GM12878 (cell line): ENCODE measurements around the gene ESRRG. TPM values are rescaled to one million over a fixed set of nuclear protein-coding genes. Genes with fewer than 3 reads are reported as not detected.

Experiments used
- ATAC-seq: fragments of 200-7000 bp; cut with Tn5 transposase; 3 replicates; pipeline ENCODE4 v1.9.1; 2020; ENCODE audit warnings: mild to moderate bottlenecking, moderate library complexity
- BruUV-seq: library from RNA; stranded (reverse); fragments of 400-500 nt; replicated peaks from 2 replicates; lab custom pipeline; 2021; lab: Mats Ljungman, UMichigan
- CTCF ChIA-PET: fragments of 300-600 bp; sonication (Branson Sonifier 250); formaldehyde crosslinking; extraction: SDS; loops from one replicate; lab custom pipeline; 2021; ENCODE audit warnings: inconsistent platforms; lab: Yijun Ruan, JAX
- POLR2A ChIA-PET: fragments of 350-600 bp; formaldehyde crosslinking; extraction: SDS; loops from one replicate; lab custom pipeline; 2021; ENCODE audit warnings: inconsistent platforms; lab: Charles Lee
- RAD21 ChIA-PET: fragments of 300-600 bp; sonication (Branson Sonifier 250); formaldehyde crosslinking; loops from one replicate; lab custom pipeline; 2023; ENCODE audit warnings: antibody characterized with exemption; ENCODE audit not compliant: unreplicated experiment; lab: Charles Lee
- SMC1A ChIA-PET: fragments of 300-600 bp; sonication (Branson Sonifier 250); formaldehyde crosslinking; loops from one replicate; lab custom pipeline; 2023; ENCODE audit not compliant: unreplicated experiment, uncharacterized antibody; lab: Charles Lee
- DNase-seq: peaks from one replicate; pipeline ENCODE4 v3.0.0-alpha.2; 2011; ENCODE audit warnings: low read depth, low spot score
- FAIRE-seq: peaks from 3 replicates; lab custom pipeline; 2011; peaks lifted over from hg19 to GRCh38; lab: Jason Lieb, UNC
- H2AFZ ChIP-seq: 2 replicates; pipeline ENCODE4 v1.6.0; 2011; ENCODE audit warnings: low read depth, low read length, control low read depth; ENCODE audit not compliant: control insufficient read depth
- H3K27ac ChIP-seq: 2 replicates; pipeline ENCODE4 v1.5.1; 2011; ENCODE audit warnings: control low read depth; ENCODE audit not compliant: control insufficient read depth, insufficient read depth
- H3K27me3 ChIP-seq, 2 experiments: replicated peaks in 1 of 2; 2 replicates each; pipeline versions ENCODE4 v1.6.0 to v1.6.1; 2011; ENCODE audit warnings: low read length in 1 of 2; ENCODE audit not compliant: control insufficient read depth in 2 of 2, insufficient read depth in 2 of 2
- H3K36me3 ChIP-seq, 2 experiments: 2 replicates each; pipeline ENCODE4 v1.5.1; 2011; ENCODE audit warnings: low read length in 1 of 2; ENCODE audit not compliant: control insufficient read depth in 2 of 2, insufficient read depth in 2 of 2
- H3K4me1 ChIP-seq: 2 replicates; pipeline ENCODE4 v1.6.1; 2011; ENCODE audit warnings: mild to moderate bottlenecking, low read length, moderate library complexity, mixed read lengths; ENCODE audit not compliant: control insufficient read depth, insufficient read depth
- H3K4me2 ChIP-seq: 2 replicates; pipeline ENCODE4 v1.6.0; 2011; ENCODE audit warnings: control low read depth; ENCODE audit not compliant: control insufficient read depth, insufficient read depth
- H3K4me3 ChIP-seq: fragments of 200-600 bp; sonication (generic); 2 replicates; pipeline ENCODE4 v1.5.1; 2016
- H3K79me2 ChIP-seq: 2 replicates; pipeline ENCODE4 v1.6.0; 2011; ENCODE audit warnings: low read length; ENCODE audit not compliant: control insufficient read depth, insufficient read depth
- H3K9ac ChIP-seq: 2 replicates; pipeline ENCODE4 v1.8.0; 2011; ENCODE audit warnings: low read length, control low read depth, mixed read lengths; ENCODE audit not compliant: control insufficient read depth, insufficient read depth
- H3K9me3 ChIP-seq: replicated peaks from 3 replicates; pipeline ENCODE4 v1.5.1; 2011; ENCODE audit warnings: mild to moderate bottlenecking, low read length; ENCODE audit not compliant: control insufficient read depth, insufficient read depth
- H4K20me1 ChIP-seq: 2 replicates; pipeline ENCODE4 v1.6.0; 2011; ENCODE audit not compliant: control insufficient read depth, insufficient read depth
- ATF2 ChIP-seq: IDR thresholded peaks from 2 replicates; pipeline ENCODE4 v1.6.1; 2012; ENCODE audit warnings: low read length, inconsistent platforms
- BACH1 ChIP-seq: fragments of 450-650 bp; IDR thresholded peaks from 2 replicates; pipeline ENCODE4 v1.6.1; 2017; ENCODE audit warnings: mild to moderate bottlenecking, borderline replicate concordance
- BHLHE40 ChIP-seq, 2 experiments: fragments of 450-650 bp in 1 of 2; IDR thresholded peaks; 2 replicates each; pipeline ENCODE4 v1.6.1; 2011 to 2017; ENCODE audit warnings: low read depth in 2 of 2, borderline replicate concordance in 1 of 2, improper control_type of control experiment in 1 of 2, low read length in 1 of 2, mild to moderate bottlenecking in 1 of 2
- FOXM1 ChIP-seq: IDR thresholded peaks from 2 replicates; pipeline ENCODE4 v1.6.1; 2012; ENCODE audit warnings: low read depth, mild to moderate bottlenecking, inconsistent platforms, low read length, moderate library complexity
- GABPA ChIP-seq: IDR thresholded peaks from 2 replicates; pipeline ENCODE4 v1.6.1; 2014; ENCODE audit warnings: antibody characterized with exemption, low read depth, mild to moderate bottlenecking, inconsistent platforms
- IKZF2 ChIP-seq, 2 experiments: fragments of 450-650 bp; IDR thresholded peaks; 2 replicates each; pipeline ENCODE4 v1.6.1; 2017; ENCODE audit warnings: mild to moderate bottlenecking in 2 of 2, moderate library complexity in 2 of 2
- IRF4 ChIP-seq: IDR thresholded peaks from 2 replicates; pipeline ENCODE4 v1.6.1; 2011; ENCODE audit warnings: low read depth, low read length
- NFYA ChIP-seq: IDR thresholded peaks from 2 replicates; pipeline ENCODE4 v1.6.1; 2011; ENCODE audit warnings: low read depth, mild to moderate bottlenecking, low read length, improper control_type of control experiment, borderline replicate concordance
- NFYB ChIP-seq: IDR thresholded peaks from 2 replicates; pipeline ENCODE4 v1.6.1; 2011; ENCODE audit warnings: low read depth, mild to moderate bottlenecking, low read length, improper control_type of control experiment, moderate library complexity; ENCODE audit not compliant: insufficient read depth
- RBBP5 ChIP-seq: fragments of 200-600 bp; sonication (generic); conservative IDR thresholded peaks from 2 replicates; pipeline ENCODE4 v1.6.1; 2016
- RCOR1 ChIP-seq: conservative IDR thresholded peaks from 2 replicates; pipeline ENCODE4 v1.6.1; 2012; ENCODE audit warnings: low read depth, low read length, improper control_type of control experiment
- SP1 ChIP-seq: IDR thresholded peaks from one replicate; pipeline ENCODE4 v1.6.1; 2011; ENCODE audit warnings: low read depth, low read length
- SREBF1 ChIP-seq: IDR thresholded peaks from 2 replicates; pipeline ENCODE4 v1.6.1; 2012; ENCODE audit warnings: mild to moderate bottlenecking, low read length
- WGBS: methylation state at CpG from one replicate; pipeline ENCODE4 v1.1.6; 2016; ENCODE audit warnings: low lambda C conversion rate; ENCODE audit not compliant: insufficient replicate concordance, insufficient coverage; ENCODE audit errors: missing lambda C conversion rate; 5-methylcytosine and 5-hydroxymethylcytosine counted together
- in situ Hi-C: fragments of 300-500 bp; cut with MboI; formaldehyde crosslinking; loops from 9 replicates; pipeline ENCODE4 v1.14.3; 2018; ENCODE audit warnings: mixed read lengths
- intact Hi-C: fragments of 100-400 bp; cut with micrococcal nuclease; formaldehyde crosslinking; loops from one replicate; pipeline ENCODE4 v1.14.2; 2022; ENCODE audit not compliant: unreplicated experiment
- polyA plus RNA-seq, 11 experiments: library from polyadenylated mRNA; depleted of rRNA in 4 of 11; unstranded in 6 of 11; stranded (reverse) in 5 of 11; fragments of >200 nt; fragmentation: Nextera tagmentation in 4 of 11; fragmentation: Illumina TruSeq in 1 of 11; extraction: Ambion mirVana in 4 of 11; extraction: Trizol in 1 of 11; gene quantifications; 1 replicate in 1 of 11; 2 replicates in 10 of 11; pipeline versions ENCODE4 v1.2.1 to v1.2.3, GENCODE V29; 2011 to 2016; ENCODE audit warnings: inconsistent platforms in 2 of 11, missing spikeins in 2 of 11, low read depth in 1 of 11
- total RNA-seq, 4 experiments: library from RNA; depleted of rRNA in 3 of 4; stranded (reverse); fragments of >200 nt in 3 of 4; fragmentation: Illumina TruSeq in 1 of 4; extraction: Trizol in 1 of 4; gene quantifications; 2 replicates each; pipeline versions ENCODE4 v1.2.1 to v1.2.3, GENCODE V29; 2013 to 2021

The ESRRG gene
- total and polyA plus RNA-seq, 10 of the 15 experiments (the other 5 are each of a cell fraction or from before 2014, with no cell fraction given), result 0.03 TPM; not detected in 9

GRCh38 chr1:216483672-216484401, 239.4 kb downstream of the ESRRG start:
- H3K27ac ChIP-seq, result no peak overlapping the region
- ChIA-PET SMC1A (interaction anchor here (1.2 kb wide), 1 partner anchor 10 kb away, joined by 3 read pairs; no protein-coding TSS in a partner anchor), POLR2A (no interaction called here), CTCF (interaction anchor here (0.6 kb wide), 1 partner anchor 231 kb away, joined by 3 read pairs; no protein-coding TSS in a partner anchor), RAD21 (no interaction called here)
- DNase-seq, result no peak
- no peak for TF ChIP-seq BHLHE40 (IDR thresholded peaks at IDR 0.05; ENCODE audit: borderline replicate concordance in 1 of 2, low read depth in 2 of 2, low read length in 1 of 2)
- TF ChIP-seq NFYB, result no peak
- no peak for TF ChIP-seq NFYA
- no peak for TF ChIP-seq FOXM1
- no peak for TF ChIP-seq SP1
- TF ChIP-seq RCOR1, result no peak
- TF ChIP-seq GABPA, result no peak
- TF ChIP-seq ATF2, result no peak
- TF ChIP-seq BACH1, result no peak
- TF ChIP-seq SREBF1, result no peak
- no peak for TF ChIP-seq RBBP5
- no peak for TF ChIP-seq IRF4
- no peak for TF ChIP-seq IKZF2 (IDR thresholded peaks at IDR 0.05)
- no peak for FAIRE-seq
- H3K79me2 ChIP-seq, result no peaks in the 10 kb centered on the region
- no peak overlapping the region for H3K4me2 ChIP-seq
- no peak for ATAC-seq
- no peak overlapping the region for H2AFZ ChIP-seq
- no peaks in the 10 kb centered on the region for H3K36me3 ChIP-seq
- no peak overlapping the region for H3K9ac ChIP-seq
- no peaks in the 10 kb centered on the region for H3K27me3 ChIP-seq
- in situ Hi-C loops, result no loop called here
- no peaks in the 10 kb centered on the region for H3K9me3 ChIP-seq
- intact Hi-C loops, result no loop called here
- no peaks in the 10 kb centered on the region for H4K20me1 ChIP-seq
- no peaks in the 10 kb centered on the region for H3K4me1 ChIP-seq
- no TSS peak for BruUV-seq
- whole genome bisulfite sequencing, result 5% methylated on average over 1 of the region's 1 CpG
- H3K4me3 ChIP-seq, result no peak overlapping the region
